ENCODE results near the gene SF3A1. TPM values are rescaled to one million over a fixed set of nuclear protein-coding genes. Genes with fewer than 3 reads are reported as not detected.

Gene SF3A1
- total and polyA plus RNA-seq, 2 donors (not counting 1 experiment from before 2014, with no cell fraction given), result 92.1 to 283 TPM

- no peak for ATAC-seq (ENCODE audit: low read depth)
- ChIA-PET POLR2A (no interaction called here), CTCF (no interaction called here)
- no peaks in the 10 kb centered on the region for H3K27me3 Mint-ChIP-seq
- no peaks in the 10 kb centered on the region for H3K9me3 Mint-ChIP-seq (ENCODE audit: insufficient read depth)
- Histone ChIP-seq H3K9me3 (ENCODE audit: control extremely low read depth in 1 of 3, control insufficient read depth in 2 of 3, insufficient read depth in 1 of 3, low read length in 2 of 3) (no peaks in the 10 kb centered on the region), H3K27ac (ENCODE audit: low read length in 2 of 2) (no peak overlapping the region), H3K36me3 (replicated peaks in 1 of 2; ENCODE audit: control extremely low read depth in 1 of 2, control insufficient read depth in 1 of 2, extremely low read depth in 1 of 2, insufficient read depth in 2 of 2, low read length in 1 of 2) (no peaks in the 10 kb centered on the region), H3K27me3 (replicated peaks in 1 of 4; ENCODE audit: control extremely low read depth in 1 of 4, control insufficient read depth in 3 of 4, insufficient read depth in 4 of 4, low read length in 3 of 4) (no peaks in the 10 kb centered on the region), H4K20me1 (ENCODE audit: control insufficient read depth, insufficient read depth, low read length, poor library complexity, severe bottlenecking) (no peaks in the 10 kb centered on the region), H3K9ac (ENCODE audit: low read length) (no peak overlapping the region), H3K4me2 (replicated peaks; ENCODE audit: low read depth, low read length, poor library complexity, severe bottlenecking) (no peak overlapping the region), H3K4me3 (ENCODE audit: control extremely low read depth in 1 of 5, extremely low read depth in 1 of 5, insufficient read depth in 1 of 5, low read depth in 2 of 5, low read length in 4 of 5) (no peak overlapping the region), H3K79me2 (ENCODE audit: control insufficient read depth, insufficient read depth, low read length) (no peaks in the 10 kb centered on the region), H3K4me1 (ENCODE audit: control insufficient read depth in 2 of 2, insufficient read depth in 2 of 2, low read length in 2 of 2) (no peaks in the 10 kb centered on the region), H2AFZ (ENCODE audit: insufficient read depth, low read depth, low read length, poor library complexity, severe bottlenecking) (no peak overlapping the region)
- no peak for TF ChIP-seq CTCF (IDR thresholded peaks at IDR 0.05)
- TF ChIP-seq EZH2 (IDR thresholded peaks at IDR 0.05; ENCODE audit: borderline replicate concordance, insufficient read depth, low read depth, low read length, poor library complexity, severe bottlenecking), result no peak
- DNase-seq, result no peak
- no peak overlapping the region for H3K4me3 Mint-ChIP-seq
- intact Hi-C loops (cut with micrococcal nuclease), result no loop called here
- no peak overlapping the region for H3K27ac Mint-ChIP-seq
- H3K4me1 Mint-ChIP-seq, result no peaks in the 10 kb centered on the region
- WGBS (ENCODE audit: insufficient coverage), result 94% methylated on average over 19 of the region's 19 CpGs
Observed at GRCh38 chr22:30370641-30371230, 14.0 kb upstream of the SF3A1 start.

GRCh38 chr22:30368420-30368819 lies 11.7 kb upstream of the SF3A1 start:
- Histone ChIP-seq H3K9ac (ENCODE audit: low read length) (no peak overlapping the region), H2AFZ (ENCODE audit: insufficient read depth, low read depth, low read length, poor library complexity, severe bottlenecking) (no peak overlapping the region), H3K79me2 (ENCODE audit: control insufficient read depth, insufficient read depth, low read length) (no peaks in the 10 kb centered on the region), H3K36me3 (replicated peaks in 1 of 2; ENCODE audit: control extremely low read depth in 1 of 2, control insufficient read depth in 1 of 2, extremely low read depth in 1 of 2, insufficient read depth in 2 of 2, low read length in 1 of 2) (no peaks in the 10 kb centered on the region), H3K4me3 (ENCODE audit: control extremely low read depth in 1 of 5, extremely low read depth in 1 of 5, insufficient read depth in 1 of 5, low read depth in 2 of 5, low read length in 4 of 5) (no peak overlapping the region), H4K20me1 (ENCODE audit: control insufficient read depth, insufficient read depth, low read length, poor library complexity, severe bottlenecking) (no peaks in the 10 kb centered on the region), H3K4me1 (ENCODE audit: control insufficient read depth in 2 of 2, insufficient read depth in 2 of 2, low read length in 2 of 2) (no peaks in the 10 kb centered on the region), H3K27me3 (replicated peaks in 1 of 4; ENCODE audit: control extremely low read depth in 1 of 4, control insufficient read depth in 3 of 4, insufficient read depth in 4 of 4, low read length in 3 of 4) (no peaks in the 10 kb centered on the region), H3K4me2 (replicated peaks; ENCODE audit: low read depth, low read length, poor library complexity, severe bottlenecking) (no peak overlapping the region), H3K27ac (ENCODE audit: low read length in 2 of 2) (no peak overlapping the region), H3K9me3 (ENCODE audit: control extremely low read depth in 1 of 3, control insufficient read depth in 2 of 3, insufficient read depth in 1 of 3, low read length in 2 of 3) (no peaks in the 10 kb centered on the region)
- Mint-ChIP-seq H3K27me3 (no peaks in the 10 kb centered on the region), H3K4me1 (no peaks in the 10 kb centered on the region), H3K4me3 (no peak overlapping the region), H3K27ac (no peak overlapping the region), H3K9me3 (ENCODE audit: insufficient read depth) (no peaks in the 10 kb centered on the region)
- intact Hi-C loops (cut with micrococcal nuclease), result no loop called here
- ATAC-seq (ENCODE audit: low read depth), result no peak
- ChIA-PET POLR2A (no interaction called here), CTCF (interaction anchor here (1.1 to 1.9 kb wide), 3 partner anchors 17 to 80 kb away, joined by 4 to 11 read pairs (median 5); partner anchors contain the start of genes CASTOR1 and RNF215)
- DNase-seq, result no peak
- TF ChIP-seq CTCF (IDR thresholded peaks at IDR 0.05) (no peak), EZH2 (IDR thresholded peaks at IDR 0.05; ENCODE audit: borderline replicate concordance, insufficient read depth, low read depth, low read length, poor library complexity, severe bottlenecking) (no peak)
- 95% methylated on average over 9 of the region's 9 CpGs for WGBS (ENCODE audit: insufficient coverage)

Measured in B cell (primary cell).